Measurements from ENCODE around the gene FAM168A. TPM values are rescaled to one million over a fixed set of nuclear protein-coding genes. Genes with fewer than 3 reads are reported as not detected.

FAM168A gene
- total RNA-seq, 4 donors from 2014 or later, result 28.8 to 53.5 (median 30.6) TPM

DNA sequence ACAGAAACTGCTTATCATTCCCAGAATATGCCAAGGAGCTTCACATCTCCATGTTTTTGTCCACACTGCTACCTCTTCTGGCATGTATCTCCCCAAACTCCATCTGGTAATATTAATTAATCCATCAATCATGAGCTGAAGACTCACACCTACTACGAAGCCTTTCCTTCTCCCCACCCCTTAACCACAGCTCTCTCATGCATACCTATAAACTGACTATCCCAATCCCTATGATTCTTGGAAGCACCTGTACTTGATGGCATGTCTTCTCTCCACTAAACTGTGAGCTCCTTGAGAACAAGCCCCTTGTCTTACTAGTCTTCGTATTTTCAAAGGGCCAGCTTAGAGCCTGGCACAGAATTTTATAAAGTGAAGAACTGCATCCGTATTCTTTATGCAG, 174.4 kb downstream of the FAM168A start:
- Histone ChIP-seq H3K36me3 (peaks cover 0 to 13% (median 0%) of the 10 kb centered on the region in 3 donors), H3K9me3 (no peaks in the 10 kb centered on the region), H3K27me3 (no peaks in the 10 kb centered on the region), H3K4me3 (no peak overlapping the region), H3K27ac (no peak overlapping the region), H3K4me1 (no peaks in the 10 kb centered on the region)
- no peak for TF ChIP-seq POLR2A (IDR thresholded peaks at IDR 0.05)
- no peak for TF ChIP-seq EP300 (IDR thresholded peaks at IDR 0.05)
- TF ChIP-seq, protein P1, sequence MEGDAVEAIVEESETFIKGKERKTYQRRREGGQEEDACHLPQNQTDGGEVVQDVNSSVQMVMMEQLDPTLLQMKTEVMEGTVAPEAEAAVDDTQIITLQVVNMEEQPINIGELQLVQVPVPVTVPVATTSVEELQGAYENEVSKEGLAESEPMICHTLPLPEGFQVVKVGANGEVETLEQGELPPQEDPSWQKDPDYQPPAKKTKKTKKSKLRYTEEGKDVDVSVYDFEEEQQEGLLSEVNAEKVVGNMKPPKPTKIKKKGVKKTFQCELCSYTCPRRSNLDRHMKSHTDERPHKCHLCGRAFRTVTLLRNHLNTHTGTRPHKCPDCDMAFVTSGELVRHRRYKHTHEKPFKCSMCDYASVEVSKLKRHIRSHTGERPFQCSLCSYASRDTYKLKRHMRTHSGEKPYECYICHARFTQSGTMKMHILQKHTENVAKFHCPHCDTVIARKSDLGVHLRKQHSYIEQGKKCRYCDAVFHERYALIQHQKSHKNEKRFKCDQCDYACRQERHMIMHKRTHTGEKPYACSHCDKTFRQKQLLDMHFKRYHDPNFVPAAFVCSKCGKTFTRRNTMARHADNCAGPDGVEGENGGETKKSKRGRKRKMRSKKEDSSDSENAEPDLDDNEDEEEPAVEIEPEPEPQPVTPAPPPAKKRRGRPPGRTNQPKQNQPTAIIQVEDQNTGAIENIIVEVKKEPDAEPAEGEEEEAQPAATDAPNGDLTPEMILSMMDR (IDR thresholded peaks at IDR 0.05), result no peak
- DNase-seq (ENCODE audit: low spot score in 2 of 2), result no peak
- 91 to 97% methylated on average over 3 of the region's 3 CpGs for WGBS, 2 donors

DNA sequence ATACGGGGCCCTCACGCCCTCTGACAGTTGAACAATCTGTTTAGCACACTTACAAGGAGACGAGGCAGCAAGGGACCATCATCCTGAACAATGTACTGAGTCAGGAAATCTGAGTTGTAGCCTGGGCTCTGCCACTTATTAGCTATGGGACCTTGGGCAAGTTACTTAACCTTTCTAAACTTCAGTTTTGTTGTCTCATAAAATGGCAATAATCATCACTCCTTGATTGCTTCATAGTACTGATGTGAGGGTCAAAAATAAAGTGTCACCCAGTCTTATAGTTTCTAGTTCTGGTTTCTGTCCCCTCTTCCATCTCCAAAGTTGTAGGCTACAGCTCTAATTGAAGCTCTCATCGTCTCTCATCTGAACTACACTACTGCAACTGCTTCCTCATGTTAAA, 175.0 kb downstream of the FAM168A start:
- TF ChIP-seq POLR2A (IDR thresholded peaks at IDR 0.05), result no peak
- TF ChIP-seq, protein P1 (IDR thresholded peaks at IDR 0.05), result no peak
- TF ChIP-seq EP300 (IDR thresholded peaks at IDR 0.05), result no peak
- H3K36me3 ChIP-seq, result peaks cover 0 to 19% (median 0%) of the 10 kb centered on the region in 3 donors
- DNase-seq (ENCODE audit: low spot score in 2 of 2), result no peak
- no peak overlapping the region for H3K27ac ChIP-seq
- no peaks in the 10 kb centered on the region for H3K4me1 ChIP-seq
- no peak overlapping the region for H3K4me3 ChIP-seq
- no peaks in the 10 kb centered on the region for H3K27me3 ChIP-seq
- no peaks in the 10 kb centered on the region for H3K9me3 ChIP-seq
- WGBS, 2 donors, result 84 to 89% methylated on average over 4 of the region's 4 CpGs

DNA sequence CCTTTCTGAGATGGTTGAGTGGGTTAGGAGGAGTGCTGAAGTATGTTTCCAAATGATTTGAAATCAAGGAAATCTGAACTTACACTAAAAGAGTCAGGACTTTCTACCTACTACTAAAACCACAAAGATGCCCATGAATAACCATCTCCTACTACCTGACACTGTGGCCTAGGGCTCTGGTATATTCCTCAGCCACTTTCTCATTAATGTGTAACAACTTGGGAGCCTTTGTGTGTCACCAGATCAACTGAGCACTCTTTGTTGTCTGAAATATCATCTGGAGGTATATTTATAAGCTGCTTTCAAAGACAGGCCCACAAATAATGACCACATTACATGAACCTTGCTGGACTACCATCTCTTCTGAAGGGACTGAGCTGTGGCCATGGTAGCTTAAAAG, 177.8 kb downstream of the FAM168A start:
- peaks cover 0 to 19% (median 0%) of the 10 kb centered on the region in 3 donors for H3K36me3 ChIP-seq
- H3K4me3 ChIP-seq, result no peak overlapping the region
- no peaks in the 10 kb centered on the region for H3K27me3 ChIP-seq
- H3K4me1 ChIP-seq, result peaks cover 0 to 21% (median 14%) of the 10 kb centered on the region in 4 donors
- no peaks in the 10 kb centered on the region for H3K9me3 ChIP-seq
- DNase-seq (ENCODE audit: low spot score in 2 of 2), result no peak
- TF ChIP-seq EP300 (IDR thresholded peaks at IDR 0.05), result no peak
- no peak for TF ChIP-seq POLR2A (IDR thresholded peaks at IDR 0.05)
- TF ChIP-seq, protein P1 (IDR thresholded peaks at IDR 0.05), result no peak
- no peak overlapping the region for H3K27ac ChIP-seq

DNA sequence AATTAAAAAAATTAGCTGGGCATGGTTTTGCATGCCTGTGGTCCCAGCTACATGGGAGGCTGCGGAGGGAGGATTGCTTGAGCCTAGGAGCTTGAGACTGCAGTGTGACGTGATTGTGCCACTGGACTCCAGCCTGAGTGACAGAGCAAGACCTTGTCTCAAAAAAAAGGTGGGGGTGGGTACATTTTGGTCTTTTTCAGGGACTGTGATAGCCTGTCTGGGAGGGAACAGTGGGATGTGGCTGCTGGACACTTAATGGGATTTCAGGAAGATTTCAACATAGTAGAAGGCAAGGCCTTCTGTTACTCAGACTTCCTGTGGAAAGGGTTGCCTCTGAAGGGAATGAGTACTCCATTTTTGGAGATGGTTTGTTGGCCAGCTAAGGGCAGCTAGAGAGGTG, 181.1 kb downstream of the FAM168A start:
- H3K27ac ChIP-seq, result peak overlapping the region in 2 of 4 donors; percentile 66 to 73
- TF ChIP-seq POLR2A (IDR thresholded peaks at IDR 0.05), result no peak
- TF ChIP-seq, protein P1 (IDR thresholded peaks at IDR 0.05), result no peak
- no peak for TF ChIP-seq EP300 (IDR thresholded peaks at IDR 0.05)
- no peaks in the 10 kb centered on the region for H3K27me3 ChIP-seq
- H3K9me3 ChIP-seq, result no peaks in the 10 kb centered on the region
- peaks cover 0 to 53% (median 31%) of the 10 kb centered on the region in 4 donors for H3K4me1 ChIP-seq
- H3K36me3 ChIP-seq, result peaks cover 0 to 19% (median 0%) of the 10 kb centered on the region in 3 donors
- WGBS, 2 donors, result 91 to 95% methylated on average over 2 of the region's 2 CpGs
- DNase-seq (ENCODE audit: low spot score in 2 of 2), result no peak
- H3K4me3 ChIP-seq, result no peak overlapping the region

DNA sequence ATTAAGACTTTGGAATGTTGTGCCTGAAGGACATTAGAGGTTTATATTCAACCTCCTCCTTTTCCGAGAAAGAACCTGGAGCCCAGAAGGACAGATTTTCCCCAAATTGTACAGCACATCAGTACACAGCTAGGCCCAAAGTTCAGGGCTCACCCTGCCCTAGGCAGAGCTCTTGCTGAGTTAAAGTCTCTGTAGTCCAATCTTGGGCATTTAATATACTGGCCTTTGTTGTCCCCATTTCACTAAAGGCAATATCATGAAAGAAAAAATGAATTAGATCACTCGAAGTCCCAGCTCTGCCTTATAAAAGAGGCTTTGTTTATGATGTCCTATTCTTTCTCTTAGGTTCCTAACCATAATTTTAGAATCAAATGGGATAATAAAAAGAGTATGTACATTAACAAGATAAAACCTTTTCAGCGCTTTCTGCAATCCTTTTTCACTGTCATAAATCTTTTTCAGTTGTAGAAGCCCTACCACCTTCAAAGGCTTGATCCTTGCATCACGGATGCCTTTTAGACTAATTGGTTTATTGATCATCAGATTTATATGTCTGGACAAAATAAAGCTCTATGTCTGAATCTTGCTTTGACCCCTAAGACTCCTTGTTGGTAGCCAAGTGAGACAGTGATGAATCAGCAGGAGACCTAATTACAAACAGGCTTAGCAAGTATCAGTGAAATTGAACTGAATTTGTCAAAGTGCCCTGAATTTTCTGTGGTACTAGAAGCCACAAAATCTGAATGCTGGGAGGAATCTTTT, 181.9 kb downstream of the FAM168A start:
- TF ChIP-seq, protein P1 (IDR thresholded peaks at IDR 0.05), result no peak
- 42 to 44% methylated on average over 4 of the region's 4 CpGs for WGBS, 2 donors

More for the DNA sequence above, 181.9 kb downstream of the FAM168A start:
- peak overlapping the region in 3 of 4 donors; percentile 21 to 73 (median 66) for H3K27ac ChIP-seq
- no peak for DNase-seq (ENCODE audit: low spot score in 2 of 2)
- peaks cover 0 to 60% (median 34%) of the 10 kb centered on the region in 4 donors for H3K4me1 ChIP-seq
- no peak overlapping the region for H3K4me3 ChIP-seq
- no peaks in the 10 kb centered on the region for H3K9me3 ChIP-seq
- H3K27me3 ChIP-seq, result no peaks in the 10 kb centered on the region
- H3K36me3 ChIP-seq, result peaks cover 0 to 19% (median 0%) of the 10 kb centered on the region in 3 donors

Measured in tibial nerve (tissue), 4 donors.